Glutamatergic neuron (in vitro differentiated cells): Measurements from ENCODE around the gene TTC39C. TPM values are rescaled to one million over a fixed set of nuclear protein-coding genes. Genes with fewer than 3 reads are reported as not detected.

Experiments
- DNase-seq: peaks from one replicate; pipeline ENCODE4 v3.0.0; 2022
- H3K27ac Mint-ChIP-seq: one replicate; pipeline ENCODE4 v1.8.0; 2020; ENCODE audit warnings: mild to moderate bottlenecking, mixed read lengths, inconsistent platforms; ENCODE audit not compliant: unreplicated experiment
- H3K27me3 Mint-ChIP-seq: one replicate; pipeline ENCODE4 v1.8.0; 2020; ENCODE audit warnings: mild to moderate bottlenecking, moderate library complexity, mixed read lengths, inconsistent platforms; ENCODE audit not compliant: unreplicated experiment
- H3K36me3 Mint-ChIP-seq: one replicate; pipeline ENCODE4 v1.8.0; 2020; ENCODE audit warnings: mild to moderate bottlenecking, mixed read lengths, inconsistent platforms; ENCODE audit not compliant: unreplicated experiment
- H3K4me1 Mint-ChIP-seq: one replicate; pipeline ENCODE4 v1.8.0; 2020; ENCODE audit warnings: mild to moderate bottlenecking, low read depth, mixed read lengths, inconsistent platforms; ENCODE audit not compliant: unreplicated experiment
- H3K4me3 Mint-ChIP-seq: one replicate; pipeline ENCODE4 v1.8.0; 2020; ENCODE audit warnings: mild to moderate bottlenecking, mixed read lengths, inconsistent platforms; ENCODE audit not compliant: unreplicated experiment
- H3K9me3 Mint-ChIP-seq: one replicate; pipeline ENCODE4 v1.8.0; 2020; ENCODE audit warnings: mild to moderate bottlenecking, moderate library complexity, mixed read lengths, inconsistent platforms; ENCODE audit not compliant: unreplicated experiment
- total RNA-seq: library from RNA; stranded (reverse); fragmentation: NEBNext Ultra II Directional; extraction: Animal tissue kit (Norgen Biotek cat#: 25700); gene quantifications from one replicate; pipeline ENCODE4 v1.2.1, GENCODE V29; 2021; ENCODE audit not compliant: unreplicated experiment
- TF ChIP-seq, protein P1 (sequence below): fragments of 200-600 bp; sonication (generic); IDR thresholded peaks from one replicate; pipeline ENCODE4 v1.5.0; 2021; ENCODE audit not compliant: partially characterized antibody, unreplicated experiment

Gene TTC39C
- total RNA-seq, 1 donor from 2014 or later = 29.2 TPM

DNA sequence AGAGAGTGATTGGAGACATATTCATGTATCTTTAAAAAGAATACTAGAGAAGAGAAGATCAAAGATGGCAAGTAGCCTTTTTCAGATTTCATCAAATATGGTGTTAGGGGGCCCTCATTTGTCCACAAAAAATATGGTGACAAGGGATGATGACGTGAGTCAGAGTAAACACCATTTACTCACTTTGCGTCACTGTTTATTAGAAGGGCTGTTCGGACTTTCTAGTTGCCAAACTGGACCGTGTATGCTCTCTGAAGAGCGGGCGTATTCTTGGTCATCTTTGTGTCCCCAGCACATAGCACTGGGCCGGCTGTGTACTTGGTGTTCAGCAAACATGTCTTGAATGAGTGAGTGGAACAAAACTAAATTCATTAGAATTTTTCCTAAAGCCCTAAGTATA is 37.5 kb downstream of the TTC39C start:
- H3K27ac Mint-ChIP-seq = no peak overlapping the region
- H3K4me1 Mint-ChIP-seq = peaks cover 40% of the 10 kb centered on the region
- H3K4me3 Mint-ChIP-seq = no peak overlapping the region
- no peaks in the 10 kb centered on the region for H3K36me3 Mint-ChIP-seq
- H3K9me3 Mint-ChIP-seq = peaks cover 2% of the 10 kb centered on the region
- DNase-seq = no peak
- TF ChIP-seq, protein P1, sequence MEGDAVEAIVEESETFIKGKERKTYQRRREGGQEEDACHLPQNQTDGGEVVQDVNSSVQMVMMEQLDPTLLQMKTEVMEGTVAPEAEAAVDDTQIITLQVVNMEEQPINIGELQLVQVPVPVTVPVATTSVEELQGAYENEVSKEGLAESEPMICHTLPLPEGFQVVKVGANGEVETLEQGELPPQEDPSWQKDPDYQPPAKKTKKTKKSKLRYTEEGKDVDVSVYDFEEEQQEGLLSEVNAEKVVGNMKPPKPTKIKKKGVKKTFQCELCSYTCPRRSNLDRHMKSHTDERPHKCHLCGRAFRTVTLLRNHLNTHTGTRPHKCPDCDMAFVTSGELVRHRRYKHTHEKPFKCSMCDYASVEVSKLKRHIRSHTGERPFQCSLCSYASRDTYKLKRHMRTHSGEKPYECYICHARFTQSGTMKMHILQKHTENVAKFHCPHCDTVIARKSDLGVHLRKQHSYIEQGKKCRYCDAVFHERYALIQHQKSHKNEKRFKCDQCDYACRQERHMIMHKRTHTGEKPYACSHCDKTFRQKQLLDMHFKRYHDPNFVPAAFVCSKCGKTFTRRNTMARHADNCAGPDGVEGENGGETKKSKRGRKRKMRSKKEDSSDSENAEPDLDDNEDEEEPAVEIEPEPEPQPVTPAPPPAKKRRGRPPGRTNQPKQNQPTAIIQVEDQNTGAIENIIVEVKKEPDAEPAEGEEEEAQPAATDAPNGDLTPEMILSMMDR = no peak
- no peaks in the 10 kb centered on the region for H3K27me3 Mint-ChIP-seq

GRCh38 chr18:24053211-24053610 is 38.7 kb downstream of the TTC39C start:
- H3K9me3 Mint-ChIP-seq = peaks cover 2% of the 10 kb centered on the region
- H3K27ac Mint-ChIP-seq = peak overlapping the region; percentile 39
- DNase-seq = no peak
- peaks cover 2% of the 10 kb centered on the region for H3K27me3 Mint-ChIP-seq
- TF ChIP-seq, protein P1 = no peak
- peaks cover 42% of the 10 kb centered on the region for H3K4me1 Mint-ChIP-seq
- no peaks in the 10 kb centered on the region for H3K36me3 Mint-ChIP-seq
- H3K4me3 Mint-ChIP-seq = no peak overlapping the region

- TF ChIP-seq, protein P1 = no peak
- H3K27me3 Mint-ChIP-seq = peaks cover 2% of the 10 kb centered on the region
- H3K4me3 Mint-ChIP-seq = no peak overlapping the region
- H3K9me3 Mint-ChIP-seq = peaks cover 2% of the 10 kb centered on the region
- no peak overlapping the region for H3K27ac Mint-ChIP-seq
- no peak for DNase-seq
- H3K36me3 Mint-ChIP-seq = no peaks in the 10 kb centered on the region
- peaks cover 42% of the 10 kb centered on the region for H3K4me1 Mint-ChIP-seq
Observed at GRCh38 chr18:24054130-24054529, 39.6 kb downstream of the TTC39C start.

DNA sequence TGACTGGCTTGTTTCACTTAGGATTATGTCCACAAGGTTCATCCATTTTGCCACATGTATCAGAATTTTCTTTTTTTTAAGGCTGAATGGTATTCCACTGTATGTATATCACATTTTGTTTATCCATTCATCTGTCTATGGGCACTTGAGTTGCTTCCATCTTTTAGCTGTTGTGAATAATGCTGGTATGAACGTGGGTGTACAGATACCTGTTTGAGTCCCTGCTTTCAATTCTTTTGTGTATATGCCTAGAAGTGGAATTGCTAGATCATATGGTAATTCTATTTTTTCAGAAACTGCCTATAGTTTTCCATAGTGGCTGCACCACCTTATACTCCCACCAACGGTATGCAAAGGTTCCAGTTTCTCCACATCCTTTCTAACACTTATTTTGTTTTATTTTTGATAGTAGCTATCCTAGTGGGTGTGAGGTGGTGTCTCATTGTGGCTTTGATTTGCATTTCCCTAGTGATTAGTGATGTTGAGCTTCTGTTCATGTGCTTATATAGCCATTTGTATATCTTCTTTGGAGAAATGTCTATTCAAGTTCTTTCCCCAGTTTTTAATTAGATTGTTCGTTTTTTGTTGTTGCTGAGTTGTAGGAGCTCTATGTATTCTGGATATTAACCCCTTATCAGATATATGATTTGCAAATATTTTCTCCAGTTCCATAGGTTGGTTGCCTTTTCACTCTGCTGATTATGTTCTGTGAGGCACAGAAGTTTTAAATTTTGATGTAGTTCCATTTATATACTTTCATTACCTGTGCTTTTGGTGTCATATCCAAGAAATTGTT is 40.7 kb downstream of the TTC39C start:
- no peaks in the 10 kb centered on the region for H3K36me3 Mint-ChIP-seq
- DNase-seq = no peak
- TF ChIP-seq, protein P1 = no peak
- H3K9me3 Mint-ChIP-seq = peaks cover 2% of the 10 kb centered on the region
- H3K4me1 Mint-ChIP-seq = peaks cover 42% of the 10 kb centered on the region
- peak overlapping the region; percentile 61 for H3K4me3 Mint-ChIP-seq
- H3K27ac Mint-ChIP-seq = peak overlapping the region; percentile 85
- peaks cover 2% of the 10 kb centered on the region for H3K27me3 Mint-ChIP-seq

DNA sequence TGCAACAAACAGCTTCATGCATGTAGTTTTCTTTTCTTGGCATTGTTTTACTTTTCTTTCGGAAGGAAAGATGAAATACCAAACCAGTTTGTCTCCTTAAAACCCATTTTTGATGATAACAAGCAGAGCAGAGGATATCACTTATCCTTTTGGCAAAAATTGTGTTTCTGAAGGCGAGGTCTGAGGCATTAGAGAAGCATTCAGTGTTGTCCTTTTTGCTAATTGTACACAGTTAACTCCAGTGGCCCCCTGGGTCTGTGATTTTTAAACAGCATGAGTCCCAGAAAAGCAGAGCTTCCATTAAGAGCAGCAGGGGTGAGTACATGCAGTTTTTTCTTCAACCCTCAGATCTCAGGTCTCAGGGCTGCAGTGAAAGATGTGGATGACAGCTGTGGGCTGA is 41.3 kb downstream of the TTC39C start:
- H3K4me1 Mint-ChIP-seq = peaks cover 41% of the 10 kb centered on the region
- H3K27ac Mint-ChIP-seq = peak overlapping the region; percentile 85
- H3K27me3 Mint-ChIP-seq = peaks cover 2% of the 10 kb centered on the region
- no peaks in the 10 kb centered on the region for H3K36me3 Mint-ChIP-seq
- TF ChIP-seq, protein P1 = no peak
- peak overlapping the region; percentile 61 for H3K4me3 Mint-ChIP-seq
- DNase-seq = peak; percentile 21
- peaks cover 2% of the 10 kb centered on the region for H3K9me3 Mint-ChIP-seq
